Testis (tissue), 3 donors: ENCODE measurements around the gene TOLLIP. TPM values are rescaled to one million over a fixed set of nuclear protein-coding genes. Genes with fewer than 3 reads are reported as not detected.
"Not testable (repeated sequence)": the region's sequence is repeated elsewhere in the genome, so short reads cannot be mapped to it uniquely, and the experiment has no call there.

Source experiments
- DNase-seq: peaks from one replicate; pipeline ENCODE4 v3.0.0-alpha.2; 2019
- H3K27ac ChIP-seq, 2 donors: fragments of 200-600 bp; sonication (generic); one replicate each; pipeline ENCODE4 v1.5.1; 2019
- H3K27me3 ChIP-seq: fragments of 200-600 bp; sonication (generic); one replicate; pipeline ENCODE4 v1.5.1; 2019
- H3K36me3 ChIP-seq: fragments of 200-600 bp; sonication (generic); one replicate; pipeline ENCODE4 v1.5.1; 2017; ENCODE audit warnings: low read depth; ENCODE audit errors: missing control alignments
- H3K4me1 ChIP-seq: fragments of 200-600 bp; sonication (generic); one replicate; pipeline ENCODE4 v1.5.1; 2019
- H3K4me3 ChIP-seq, 2 donors: fragments of 200-600 bp; sonication (generic); one replicate each; pipeline ENCODE4 v1.5.1; 2017 to 2019
- H3K9me3 ChIP-seq: fragments of 200-600 bp; sonication (generic); one replicate; pipeline ENCODE4 v1.5.1; 2017
- POLR2A ChIP-seq: fragments of 450-650 bp; IDR thresholded peaks from one replicate; pipeline ENCODE4 v1.6.1; 2017; ENCODE audit warnings: antibody characterized with exemption, mild to moderate bottlenecking, moderate library complexity
- WGBS, 2 donors: methylation state at CpG; one replicate each; pipeline ENCODE4 v1.1.5; 2018; 5-methylcytosine and 5-hydroxymethylcytosine counted together
- intact Hi-C: fragments of 100-400 bp; cut with DNase I; formaldehyde crosslinking; loops from one replicate; pipeline ENCODE4 v1.15.1; 2023; ENCODE audit warnings: low total_unique reads
- polyA plus RNA-seq: library from polyadenylated mRNA; stranded (reverse); fragments of 350-450 nt; fragmentation: Illumina TruSeq; extraction: RNeasy Lipid Tissue Mini Kit (QIAGEN cat#74804); gene quantifications from one replicate; pipeline ENCODE4 v1.2.3, GENCODE V29; 2014; ENCODE audit warnings: low read depth, low replicate concordance; ENCODE audit not compliant: insufficient read depth
- total RNA-seq, 2 donors: library from RNA; depleted of rRNA; stranded (reverse); fragments of >200 nt; gene quantifications; one replicate each; pipeline ENCODE4 v1.2.3, GENCODE V29; 2016
- TF ChIP-seq, protein P1 (sequence below), 3 experiments: fragments of 450-650 bp in 2 of 3; fragments of 200-600 bp in 1 of 3; sonication (generic) in 1 of 3; IDR thresholded peaks; one replicate each; pipeline ENCODE4 v1.5.1; 2016 to 2019; ENCODE audit warnings: antibody characterized with exemption in 3 of 3, mild to moderate bottlenecking in 2 of 3, moderate library complexity in 1 of 3

Gene TOLLIP
- total and polyA plus RNA-seq, 3 donors from 2014 or later, result 185 to 220 (median 197) TPM

GRCh38 chr11:1269957-1270356 is 39.5 kb downstream of the TOLLIP start:
- no peaks in the 10 kb centered on the region for H3K27me3 ChIP-seq
- no peak overlapping the region for H3K27ac ChIP-seq
- intact Hi-C loops, result no loop called here
- H3K36me3 ChIP-seq, result no peaks in the 10 kb centered on the region
- H3K4me1 ChIP-seq, result no peaks in the 10 kb centered on the region
- DNase-seq, result no peak
- TF ChIP-seq, protein P1, sequence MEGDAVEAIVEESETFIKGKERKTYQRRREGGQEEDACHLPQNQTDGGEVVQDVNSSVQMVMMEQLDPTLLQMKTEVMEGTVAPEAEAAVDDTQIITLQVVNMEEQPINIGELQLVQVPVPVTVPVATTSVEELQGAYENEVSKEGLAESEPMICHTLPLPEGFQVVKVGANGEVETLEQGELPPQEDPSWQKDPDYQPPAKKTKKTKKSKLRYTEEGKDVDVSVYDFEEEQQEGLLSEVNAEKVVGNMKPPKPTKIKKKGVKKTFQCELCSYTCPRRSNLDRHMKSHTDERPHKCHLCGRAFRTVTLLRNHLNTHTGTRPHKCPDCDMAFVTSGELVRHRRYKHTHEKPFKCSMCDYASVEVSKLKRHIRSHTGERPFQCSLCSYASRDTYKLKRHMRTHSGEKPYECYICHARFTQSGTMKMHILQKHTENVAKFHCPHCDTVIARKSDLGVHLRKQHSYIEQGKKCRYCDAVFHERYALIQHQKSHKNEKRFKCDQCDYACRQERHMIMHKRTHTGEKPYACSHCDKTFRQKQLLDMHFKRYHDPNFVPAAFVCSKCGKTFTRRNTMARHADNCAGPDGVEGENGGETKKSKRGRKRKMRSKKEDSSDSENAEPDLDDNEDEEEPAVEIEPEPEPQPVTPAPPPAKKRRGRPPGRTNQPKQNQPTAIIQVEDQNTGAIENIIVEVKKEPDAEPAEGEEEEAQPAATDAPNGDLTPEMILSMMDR (IDR thresholded peaks at IDR 0.05), result no peak
- TF ChIP-seq POLR2A, result no peak
- no peak overlapping the region for H3K4me3 ChIP-seq
- WGBS, 2 donors, result 87 to 91% methylated on average over 5 of the region's 5 CpGs
- H3K9me3 ChIP-seq, result no peaks in the 10 kb centered on the region

GRCh38 chr11:1267441-1268100 is 41.9 kb downstream of the TOLLIP start:
- WGBS, 2 donors, result 91 to 97% methylated on average over 9 of the region's 9 CpGs
- Histone ChIP-seq H3K9me3 (no peaks in the 10 kb centered on the region), H3K4me3 (no peak overlapping the region), H3K4me1 (peaks cover 4% of the 10 kb centered on the region), H3K36me3 (no peaks in the 10 kb centered on the region), H3K27ac (no peak overlapping the region), H3K27me3 (no peaks in the 10 kb centered on the region)
- DNase-seq, result no peak
- intact Hi-C loops, result no loop called here
- TF ChIP-seq, protein P1 (IDR thresholded peaks at IDR 0.05), result no peak
- no peak for TF ChIP-seq POLR2A

DNA sequence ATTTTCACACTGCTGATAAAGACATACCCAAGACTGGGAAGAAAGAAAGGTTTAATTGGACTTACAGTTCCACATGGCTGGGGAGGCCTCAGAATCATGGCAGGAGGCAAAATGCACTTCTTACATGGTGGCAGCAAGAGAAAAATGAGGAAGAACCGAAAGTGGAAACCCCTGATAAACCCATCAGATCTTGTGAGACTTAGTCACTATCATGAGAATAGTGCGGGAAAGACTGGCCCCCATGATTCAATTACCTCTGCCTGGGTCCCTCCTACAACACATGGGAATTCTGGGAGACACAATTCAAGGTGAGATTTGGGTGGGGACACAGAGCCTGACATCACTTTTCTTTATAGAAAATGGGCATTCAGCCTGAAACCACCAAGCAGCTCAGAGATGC is 42.5 kb downstream of the TOLLIP start:
- DNase-seq, H3K27me3 ChIP-seq, H3K9me3 ChIP-seq, H3K27ac ChIP-seq, H3K36me3 ChIP-seq, H3K4me1 ChIP-seq, H3K4me3 ChIP-seq, intact Hi-C loops: not testable (repeated sequence)
- WGBS, 2 donors, result 61 to 94% methylated on average over 2 of the region's 2 CpGs

DNA sequence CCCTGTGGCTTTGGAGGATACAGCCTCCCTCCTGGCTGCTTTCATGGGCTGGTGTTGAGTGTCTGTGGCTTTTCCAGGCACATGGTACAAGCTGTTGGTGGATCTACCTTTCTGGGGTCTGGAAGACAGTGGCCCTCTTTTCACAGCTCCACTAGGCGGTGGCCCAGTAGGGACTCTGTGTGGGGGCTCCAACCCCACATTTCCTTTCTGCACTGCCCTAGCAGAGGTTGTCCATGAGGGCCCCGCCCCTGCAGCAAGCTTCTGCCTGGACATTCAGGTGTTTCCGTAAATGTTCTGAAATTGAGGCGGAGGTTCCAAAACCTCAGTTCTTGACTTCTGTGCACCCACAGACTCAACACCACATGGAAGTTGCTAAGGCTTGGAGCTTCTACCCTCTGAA is 44.0 kb downstream of the TOLLIP start:
- 94 to 100% methylated on average over 1 to 4 of the region's 4 CpGs for WGBS, 2 donors
- H3K4me1 ChIP-seq, intact Hi-C loops: not testable (repeated sequence)

DNA sequence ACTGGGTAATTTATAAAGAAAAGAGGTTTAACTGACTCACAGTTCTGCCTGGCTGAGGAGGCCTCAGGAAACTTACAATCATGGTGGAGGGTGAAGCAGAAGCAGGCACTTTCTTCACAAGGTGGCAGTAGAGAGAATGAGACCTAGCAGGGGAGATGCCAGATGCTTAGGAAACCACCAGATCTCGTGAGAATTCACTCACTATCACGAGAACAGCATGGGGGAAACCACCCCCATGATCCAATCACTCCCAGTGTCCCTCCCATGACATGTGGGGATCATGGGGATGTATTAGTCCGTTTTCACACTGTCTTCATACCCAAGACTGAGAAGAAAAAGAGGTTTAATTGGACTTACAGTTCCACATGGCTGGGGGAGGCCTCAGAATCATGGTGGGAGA is 45.0 kb downstream of the TOLLIP start:
- H3K27me3 ChIP-seq, H3K4me3 ChIP-seq, H3K36me3 ChIP-seq, intact Hi-C loops, H3K27ac ChIP-seq, DNase-seq, H3K4me1 ChIP-seq, H3K9me3 ChIP-seq: not testable (repeated sequence)
- TF ChIP-seq, protein P1 (IDR thresholded peaks at IDR 0.05), result peak in 2 of 3 experiments; percentile 20 to 42
- WGBS, 2 donors, result 31 to 42% methylated on average over 3 of the region's 3 CpGs

More for the DNA sequence above, 44.0 kb downstream of the TOLLIP start:
- not testable (repeated sequence) for H3K9me3 ChIP-seq, H3K36me3 ChIP-seq, H3K27ac ChIP-seq, DNase-seq, H3K4me3 ChIP-seq, H3K27me3 ChIP-seq

GRCh38 chr11:1263010-1263409 is 46.4 kb downstream of the TOLLIP start:
- no peaks in the 10 kb centered on the region for H3K36me3 ChIP-seq
- no peak overlapping the region for H3K4me3 ChIP-seq
- no peaks in the 10 kb centered on the region for H3K9me3 ChIP-seq
- H3K27me3 ChIP-seq, result no peaks in the 10 kb centered on the region
- H3K4me1 ChIP-seq, result peaks cover 9% of the 10 kb centered on the region
- no peak for DNase-seq
- H3K27ac ChIP-seq, result no peak overlapping the region
- intact Hi-C loops, result no loop called here
- TF ChIP-seq, protein P1 (IDR thresholded peaks at IDR 0.05), result no peak
- no peak for TF ChIP-seq POLR2A
- WGBS, 2 donors, result 40 to 82% methylated on average over 1 to 6 of the region's 7 CpGs
